ENCODE data around the gene ERFE.
"Not testable (repeated sequence)": the region's sequence is repeated elsewhere in the genome, so short reads cannot be mapped to it uniquely, and the experiment has no call there.

The ERFE gene

DNA sequence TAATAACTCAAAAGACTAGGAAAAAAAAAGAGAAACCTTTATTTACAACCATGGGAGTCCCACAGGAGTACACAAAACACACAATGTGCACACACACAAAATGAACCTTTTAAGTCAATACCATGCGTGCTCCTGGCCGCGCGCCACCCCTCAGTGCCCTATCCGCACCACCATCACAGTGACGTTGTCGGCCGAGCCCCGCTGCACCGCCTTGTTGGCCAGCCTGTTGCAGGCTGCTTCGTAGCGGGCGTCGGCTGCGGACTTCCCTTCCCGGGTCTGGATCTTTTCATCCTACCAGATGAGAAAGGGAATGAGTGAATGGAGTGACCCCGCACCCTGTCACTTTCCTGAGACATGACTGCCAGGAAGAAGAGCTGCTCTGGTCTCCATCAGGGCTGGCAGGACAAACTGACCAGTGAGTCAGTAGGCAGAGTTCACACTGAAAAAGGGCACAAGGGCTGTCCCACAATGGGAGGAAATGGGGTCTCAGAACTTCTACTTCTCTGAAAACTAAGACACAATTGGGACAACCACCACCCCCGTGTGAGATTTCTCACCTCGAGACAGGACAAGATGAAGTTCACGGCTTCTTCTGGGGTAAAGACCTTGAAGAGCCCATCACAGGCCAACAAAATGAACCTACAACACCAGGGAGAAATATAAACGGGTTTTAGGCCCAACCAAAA lies 11.8 kb downstream of the ERFE start:
- no peak for DNase-seq

DNA sequence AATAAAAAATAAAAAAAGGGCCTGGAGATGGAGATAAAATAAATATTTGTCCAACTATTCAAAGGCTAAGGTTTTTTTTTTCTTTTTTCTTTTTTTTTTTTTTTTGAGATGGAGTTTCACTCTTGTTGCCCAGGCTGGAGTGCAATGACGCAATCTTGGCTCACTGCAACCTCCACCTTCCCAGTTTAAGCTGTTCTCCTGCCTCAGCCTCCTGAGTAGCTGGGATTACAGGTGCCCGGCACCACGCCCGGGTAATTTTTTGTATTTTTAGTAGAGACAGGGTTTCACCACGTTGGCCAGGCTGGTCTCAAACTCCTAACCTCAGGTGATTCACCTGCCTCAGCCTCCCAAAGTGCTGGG lies 12.3 kb downstream of the ERFE start:
- DNase-seq: not testable (repeated sequence)

DNA sequence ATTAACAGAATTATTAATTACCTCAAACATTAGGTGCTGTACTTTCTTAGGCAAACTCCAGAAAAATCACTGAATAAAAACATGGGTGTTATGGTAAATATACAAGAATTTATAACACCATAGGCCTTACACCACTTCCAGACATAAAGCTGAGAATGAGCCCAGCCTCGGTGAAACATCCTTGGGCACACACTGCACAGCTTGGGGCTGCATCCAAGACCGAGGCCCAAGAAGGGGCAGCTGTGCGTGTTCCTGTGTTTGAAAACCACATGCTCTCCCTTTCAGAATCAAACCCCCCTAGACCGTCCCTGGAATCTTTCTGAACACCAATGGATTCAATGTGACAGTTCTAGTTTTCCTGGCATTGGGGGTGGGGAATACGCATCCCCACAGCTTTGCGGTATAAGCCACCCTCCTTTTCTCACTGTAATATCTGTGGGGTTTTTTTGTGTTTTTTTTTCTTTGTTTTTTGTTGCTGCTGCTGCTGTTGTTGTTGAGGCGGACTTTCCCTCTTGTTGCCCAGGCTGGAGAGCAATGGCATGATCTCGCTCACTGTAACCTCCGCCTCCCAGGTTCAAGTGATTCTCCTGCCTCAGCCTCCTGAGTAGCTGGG lies 12.9 kb downstream of the ERFE start:
- no peak for DNase-seq

DNA sequence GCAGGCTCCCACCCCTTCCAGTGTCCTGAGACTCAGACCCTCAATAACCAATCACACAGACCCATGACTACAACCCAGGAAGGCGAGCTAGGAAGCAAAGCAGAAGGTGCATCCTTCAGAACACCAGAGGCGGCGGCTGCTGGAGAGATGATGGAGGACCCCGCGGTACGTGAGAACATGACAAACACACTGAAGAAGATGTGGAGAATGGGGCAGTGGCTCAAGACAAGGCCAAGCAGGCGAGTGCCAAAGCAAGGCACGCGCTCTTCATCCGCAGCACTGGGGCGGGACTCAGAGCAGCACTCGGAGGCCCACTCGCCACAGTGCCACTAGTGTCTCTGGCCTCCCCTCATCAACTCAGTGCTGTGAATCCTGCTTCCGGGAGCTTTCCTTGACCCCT lies 13.7 kb downstream of the ERFE start:
- no peak for DNase-seq

DNA sequence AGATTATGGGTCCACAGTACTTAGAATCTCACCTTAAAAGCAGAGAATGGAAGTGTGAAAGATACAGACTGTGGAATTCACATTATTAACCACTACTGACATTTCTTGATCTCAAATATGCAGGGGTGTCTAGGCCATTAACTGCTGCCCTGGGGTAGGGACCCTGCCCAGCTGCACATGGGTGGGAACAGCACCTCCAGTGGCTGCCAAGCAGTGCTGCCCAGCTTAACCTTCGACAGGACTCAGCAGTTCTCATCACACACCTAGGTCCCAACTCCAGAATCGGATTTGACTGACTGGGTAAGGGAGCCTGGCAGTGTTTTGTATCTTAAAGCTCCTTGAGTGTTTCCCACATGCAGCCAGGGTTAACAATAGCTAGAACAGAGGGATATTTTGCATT lies 14.9 kb downstream of the ERFE start:
- DNase-seq: no peak

DNA sequence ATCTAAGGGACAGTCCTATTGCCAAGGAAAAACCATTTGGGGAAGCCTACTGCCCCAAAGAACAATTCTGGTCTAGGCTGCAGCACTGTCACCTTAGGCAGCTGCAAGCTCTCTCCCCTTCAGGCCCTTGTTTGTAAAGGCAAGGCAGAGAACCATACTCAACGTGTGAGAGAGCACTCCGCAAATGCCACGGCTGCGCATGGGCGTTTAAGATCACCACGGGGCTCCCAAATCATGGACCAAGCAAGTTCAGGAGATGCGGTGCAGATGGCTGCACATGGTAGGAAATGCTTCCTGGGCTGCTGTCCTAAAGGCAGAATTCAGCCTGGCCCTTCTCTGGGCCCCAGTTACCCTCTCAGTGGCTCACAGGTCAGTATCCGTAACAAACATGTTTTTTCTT lies 15.5 kb downstream of the ERFE start:
- DNase-seq: no peak

DNA sequence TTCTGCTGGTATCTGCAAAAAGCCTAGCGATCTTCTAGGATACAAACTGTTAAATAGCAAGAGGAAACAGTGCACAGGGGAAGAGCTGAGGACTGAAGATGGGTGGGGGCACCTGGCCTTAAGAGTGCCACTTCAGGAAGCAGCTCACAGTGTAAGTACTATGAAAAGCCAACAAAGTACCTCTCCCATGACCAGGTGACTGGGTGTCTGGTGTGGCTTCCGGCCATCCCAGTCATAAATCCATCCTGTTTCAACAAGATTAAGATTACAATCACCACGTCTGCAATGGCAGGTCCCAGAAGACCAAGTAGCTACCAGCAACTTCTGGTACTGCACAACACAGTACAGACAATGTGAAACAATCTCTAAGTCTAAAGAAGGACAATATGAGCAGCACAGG lies 15.9 kb downstream of the ERFE start:
- no peak for DNase-seq

DNA sequence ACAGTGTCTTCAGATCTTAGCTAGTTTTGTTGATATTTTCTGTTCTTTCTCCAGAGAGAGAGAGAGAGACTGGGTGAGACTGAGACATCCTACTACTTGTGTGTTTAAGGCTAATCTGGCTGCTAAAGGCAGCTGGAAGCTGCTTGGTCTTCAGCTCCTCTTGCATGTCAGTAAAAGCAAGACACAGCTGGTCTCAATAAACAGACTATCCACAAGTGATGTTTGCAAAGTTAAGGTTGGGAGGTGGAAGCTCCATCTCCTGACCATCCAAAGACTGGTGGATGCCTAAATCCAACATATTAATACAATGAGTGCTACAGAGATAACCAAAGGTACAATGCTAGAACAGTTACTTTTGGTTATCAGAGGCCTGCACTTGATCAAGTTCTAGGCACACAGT lies 17.8 kb downstream of the ERFE start:
- no peak for DNase-seq

DNA sequence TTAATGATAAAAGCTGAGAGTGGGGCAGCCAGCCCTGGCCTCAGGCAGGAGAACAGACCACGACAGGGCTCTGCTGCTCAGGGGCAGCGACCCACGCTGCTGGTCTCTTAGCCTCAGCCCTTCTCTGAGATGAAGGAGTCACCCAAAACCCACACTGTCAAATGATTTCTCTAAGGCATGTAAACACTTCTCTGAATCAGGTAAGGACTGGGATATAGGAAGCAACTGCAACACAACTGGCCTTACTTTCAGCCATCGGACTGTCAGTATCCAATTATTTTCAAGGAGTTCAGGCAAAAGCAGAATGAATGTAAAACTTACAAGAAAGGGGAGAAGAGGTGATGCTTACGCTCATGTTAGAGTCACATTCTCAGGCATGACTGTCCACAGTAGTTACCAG lies 21.8 kb downstream of the ERFE start:
- DNase-seq: no peak

DNA sequence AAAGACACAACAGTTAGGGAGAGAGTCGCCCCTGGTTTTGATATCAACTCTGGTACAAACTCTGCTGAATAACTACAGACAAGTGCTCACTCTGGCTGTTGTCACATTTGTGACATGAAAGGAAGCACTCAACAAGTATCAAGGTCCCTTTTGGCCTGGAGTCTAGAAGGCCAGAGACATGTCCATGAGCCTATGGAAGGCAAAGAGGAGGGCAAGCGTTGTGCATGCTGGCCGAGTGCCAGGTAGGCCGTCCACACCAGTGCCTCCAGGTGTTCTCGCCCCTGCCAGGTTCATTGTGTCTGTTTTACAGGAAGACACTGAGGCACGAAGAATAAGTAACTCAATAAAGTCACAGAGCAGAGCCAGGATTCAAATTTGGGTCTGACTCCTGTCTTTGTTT lies 23.6 kb downstream of the ERFE start:
- no peak for DNase-seq

DNA sequence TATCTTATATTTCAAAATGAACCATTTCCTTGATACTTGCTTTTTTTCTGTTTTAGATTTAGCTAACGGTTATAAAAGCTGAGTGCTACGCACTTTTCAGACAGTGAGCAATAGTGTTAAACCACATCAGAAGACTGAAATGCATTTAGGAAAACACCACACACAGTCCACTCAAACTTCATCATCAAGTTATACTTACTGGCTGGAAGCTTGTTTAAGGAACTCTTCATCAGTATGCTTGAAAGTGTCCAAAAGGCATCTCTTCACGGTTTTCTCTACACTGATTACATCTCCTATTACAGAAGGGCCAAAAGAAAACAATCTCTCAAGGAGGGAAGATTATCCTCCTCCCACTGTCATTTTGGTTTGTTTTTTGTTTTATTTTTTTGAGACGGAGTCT lies 25.1 kb downstream of the ERFE start:
- no peak for DNase-seq

DNA sequence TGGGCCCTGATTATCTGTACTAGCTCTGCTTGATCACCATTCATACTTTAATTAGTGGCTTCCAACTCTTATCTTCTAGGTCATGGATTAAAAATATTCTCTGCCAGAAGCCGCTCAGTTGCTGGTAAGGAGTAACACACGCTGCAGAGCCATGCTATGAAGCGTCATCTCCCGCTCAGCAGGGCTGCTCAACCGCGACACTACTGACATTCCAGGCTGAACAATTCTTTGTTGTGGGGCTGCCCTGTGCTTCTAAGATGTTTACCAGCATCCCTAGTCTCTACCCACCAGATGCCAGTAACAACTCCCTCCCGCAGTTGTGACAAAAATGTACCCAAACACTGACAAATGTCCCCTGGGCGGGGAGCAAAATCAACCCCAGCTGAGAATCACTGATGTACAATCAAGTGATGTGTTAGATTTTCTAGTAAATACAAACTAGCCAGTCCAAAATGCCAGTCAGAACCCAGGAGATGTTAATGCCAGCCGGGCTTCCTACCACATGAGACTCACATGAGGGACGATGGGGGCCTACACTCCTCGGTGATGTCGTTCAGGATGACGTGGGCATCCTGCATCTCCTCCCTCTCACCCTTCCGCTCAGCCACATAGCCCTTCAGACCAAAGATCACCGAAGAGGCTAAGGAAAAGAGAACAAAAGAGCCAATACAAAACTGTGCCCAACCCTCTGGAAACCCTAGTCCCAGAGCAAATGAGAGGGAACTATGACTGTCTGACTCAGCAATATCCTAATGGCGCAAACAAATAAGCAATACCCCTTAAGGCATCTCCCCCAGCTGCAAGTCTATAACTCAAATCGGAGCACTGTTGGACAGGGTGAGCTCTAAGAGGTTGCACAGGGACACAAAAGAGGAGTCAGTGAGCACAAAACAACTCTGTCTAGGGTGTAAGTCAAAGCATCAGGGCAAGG lies 29.1 kb downstream of the ERFE start:
- no peak for DNase-seq

DNA sequence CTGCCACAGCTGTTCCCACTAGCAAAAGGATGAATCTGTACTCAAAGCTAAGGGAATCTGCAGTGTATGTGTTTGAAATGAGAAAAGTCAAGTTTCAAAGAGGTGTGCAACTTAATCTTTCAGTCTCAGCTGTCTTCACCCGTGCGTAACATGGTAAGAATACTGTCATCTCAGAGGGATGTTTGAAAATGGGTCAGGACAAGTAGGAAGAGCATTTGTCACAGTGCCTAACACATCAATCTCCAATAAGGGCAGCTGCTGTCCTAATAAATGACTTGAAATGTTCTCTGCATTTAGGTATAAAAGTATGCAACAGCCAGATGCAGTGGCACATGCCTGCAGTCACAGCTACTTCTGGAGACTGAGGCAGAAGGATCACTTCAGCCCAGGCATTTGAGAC lies 31.7 kb downstream of the ERFE start:
- DNase-seq: no peak

DNA sequence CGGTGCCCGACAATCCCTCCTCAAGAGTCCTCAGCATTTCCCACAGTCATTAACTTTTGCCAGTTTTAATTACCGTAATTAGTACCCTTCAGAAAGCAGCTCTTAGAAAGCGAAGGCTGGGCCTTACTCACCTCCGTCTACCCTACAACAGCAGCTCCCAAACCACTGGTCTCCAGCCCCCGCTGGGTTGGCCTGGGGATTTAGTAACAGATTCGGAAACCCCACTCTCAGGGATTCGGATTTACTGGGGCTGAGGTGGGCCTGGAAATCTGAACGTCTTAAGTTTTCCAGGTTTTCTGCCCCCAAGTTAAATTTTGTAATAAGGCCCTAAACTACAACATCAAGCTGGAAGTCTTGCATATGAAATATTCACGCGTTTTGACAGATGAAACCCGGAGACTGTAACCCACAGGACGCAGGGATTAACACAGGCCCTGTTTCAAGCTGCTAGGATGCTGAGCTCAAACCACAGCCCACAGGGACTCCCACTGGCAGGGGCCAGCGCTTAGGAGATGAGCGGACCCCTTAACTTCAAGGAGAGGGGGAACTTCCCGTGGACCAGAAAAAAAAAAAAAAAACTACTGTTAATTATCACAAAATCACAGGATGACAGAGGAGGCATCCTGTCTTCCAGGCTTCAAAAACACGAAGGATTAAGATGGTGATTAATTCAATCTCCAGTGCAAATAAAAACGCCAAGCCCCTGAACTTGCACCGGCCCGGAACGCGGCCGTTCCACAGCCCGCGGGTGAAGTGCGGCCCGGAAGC lies 43.7 kb downstream of the ERFE start:
- peak; percentile 7 for DNase-seq

DNA sequence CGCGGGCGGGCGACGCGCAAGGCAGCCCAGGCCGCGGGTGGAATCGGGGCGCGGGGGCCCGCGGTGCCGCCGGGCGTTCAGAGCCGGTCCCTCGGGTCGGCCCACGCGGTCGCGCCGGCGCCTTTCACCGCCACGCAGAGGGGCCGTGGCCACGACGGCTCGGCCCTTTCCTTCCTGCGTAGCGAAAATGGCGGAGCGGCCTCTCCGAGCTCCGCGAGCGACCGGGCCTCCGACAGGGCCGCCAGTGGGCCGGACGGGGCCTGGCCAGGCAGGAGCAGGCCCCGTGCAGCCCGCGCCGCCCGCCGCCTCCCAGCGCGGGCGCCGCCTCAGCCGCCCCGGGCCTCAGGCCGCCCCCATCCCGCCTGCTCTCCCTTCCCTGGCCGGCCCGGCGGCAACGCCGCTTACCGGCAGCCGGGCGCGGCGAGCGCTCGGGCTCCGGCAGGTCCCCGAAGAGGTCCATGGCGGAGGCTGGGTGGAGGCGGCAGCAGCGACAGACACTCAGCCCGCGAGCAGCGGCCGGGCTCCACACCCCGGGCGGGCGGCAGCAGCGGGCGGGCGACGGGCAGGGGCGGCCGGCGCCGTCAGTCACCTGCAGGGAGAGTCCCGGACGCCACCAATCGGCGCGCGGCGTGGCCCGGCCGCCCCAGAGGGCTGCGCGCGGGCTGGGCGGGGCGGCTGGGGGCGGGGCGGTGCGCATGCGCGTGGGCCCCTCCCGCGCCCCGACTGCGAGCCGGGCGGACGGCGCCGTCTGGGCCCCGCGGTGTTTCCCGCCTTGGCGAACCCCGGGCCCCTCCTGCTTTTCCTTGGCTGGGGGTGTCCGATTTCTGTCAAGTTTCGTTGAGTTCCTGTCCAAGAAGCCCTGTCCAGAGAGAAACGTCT lies 44.6 kb downstream of the ERFE start, which contains the start of gene ILKAP:
ILKAP (minus strand) TSS at position 602 of the 879 bp plus-strand sequence; CDS start at position 460, 142 bp downstream.
- peak; percentile 84 for DNase-seq

DNA sequence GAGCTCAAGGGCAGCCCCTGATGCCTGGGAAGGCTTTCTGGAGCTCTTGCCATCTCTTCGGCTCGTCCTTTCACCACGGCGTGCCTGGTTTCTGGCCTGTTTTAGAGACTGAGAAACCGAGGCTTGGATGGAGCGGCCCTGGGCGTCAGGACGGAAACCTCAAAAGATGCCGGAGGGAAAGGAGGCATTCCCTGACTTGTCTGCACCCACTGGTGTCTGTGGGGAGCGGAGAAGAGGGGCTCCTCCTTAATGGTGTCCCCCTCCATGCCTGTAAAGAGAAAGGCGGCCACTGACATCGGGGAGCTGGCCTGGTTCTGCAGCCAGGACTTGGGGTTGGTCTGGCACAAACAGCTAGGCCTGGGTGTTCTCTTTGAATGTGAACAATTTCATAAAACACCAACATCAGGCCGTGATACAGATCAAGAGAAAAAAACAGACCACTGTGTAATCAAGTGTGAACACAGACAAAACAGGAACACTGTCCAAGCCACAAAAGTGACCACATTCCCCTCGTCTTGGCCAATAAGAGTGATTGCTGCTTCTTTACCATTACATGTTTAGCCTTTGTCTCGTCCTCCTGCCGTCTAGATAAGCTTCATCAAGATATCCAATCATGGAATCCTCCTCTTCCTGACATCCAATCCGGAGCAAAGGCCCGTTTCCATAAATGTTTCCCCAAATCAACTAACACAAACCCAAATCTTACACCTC lies 45.4 kb downstream of the ERFE start:
- DNase-seq: no peak

DNA sequence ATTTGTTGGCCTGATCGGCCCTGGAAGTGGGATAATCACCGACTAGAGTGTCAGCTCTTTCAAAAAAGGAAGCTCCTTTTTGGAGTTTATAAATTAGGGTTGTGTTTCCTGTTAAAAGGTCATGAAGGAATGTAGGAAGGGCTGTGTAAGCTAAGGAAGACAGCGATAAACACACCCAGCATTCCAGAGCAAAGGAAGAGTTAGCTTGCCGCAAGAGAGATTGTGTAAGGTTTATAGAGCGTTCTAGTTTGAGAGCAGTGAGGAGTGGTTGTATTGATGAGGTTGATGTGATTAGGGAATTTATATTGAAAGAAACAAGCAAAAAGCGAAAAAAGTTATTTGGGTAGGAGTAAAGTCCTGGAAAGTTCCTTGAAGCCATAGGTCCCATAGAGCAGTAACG lies 48.2 kb downstream of the ERFE start:
- DNase-seq: no peak

DNA sequence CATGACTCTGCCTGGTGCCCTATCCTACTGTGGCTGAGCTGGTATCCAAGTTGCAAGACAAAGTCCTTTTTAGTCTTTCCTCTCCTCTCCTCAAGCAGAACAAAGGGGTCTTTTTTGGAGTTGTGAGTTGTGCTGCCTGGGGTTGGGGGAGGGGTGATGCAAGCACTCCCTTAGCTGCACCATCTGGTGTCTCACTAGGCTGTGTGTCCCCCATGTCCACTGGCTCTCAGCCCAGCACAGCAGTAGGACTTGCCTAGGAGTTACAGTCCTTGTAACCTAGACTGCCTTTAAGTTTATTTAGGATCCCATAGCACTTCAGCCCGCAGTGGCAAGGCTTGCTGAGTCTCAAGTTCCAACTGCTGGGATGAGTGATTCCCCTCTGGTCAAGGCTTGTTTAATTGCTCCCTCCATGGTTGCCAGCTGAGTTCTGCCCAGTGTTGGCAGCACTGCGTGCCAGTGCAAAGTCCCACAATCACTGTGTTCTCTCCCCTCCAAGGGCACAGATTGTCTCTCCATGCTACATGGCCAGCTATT lies 57.9 kb downstream of the ERFE start:
- no peak for DNase-seq

Data from fibroblast of skin of abdomen (primary cell).